Measurements from ENCODE around the gene PRR5L.

Gene PRR5L

DNA sequence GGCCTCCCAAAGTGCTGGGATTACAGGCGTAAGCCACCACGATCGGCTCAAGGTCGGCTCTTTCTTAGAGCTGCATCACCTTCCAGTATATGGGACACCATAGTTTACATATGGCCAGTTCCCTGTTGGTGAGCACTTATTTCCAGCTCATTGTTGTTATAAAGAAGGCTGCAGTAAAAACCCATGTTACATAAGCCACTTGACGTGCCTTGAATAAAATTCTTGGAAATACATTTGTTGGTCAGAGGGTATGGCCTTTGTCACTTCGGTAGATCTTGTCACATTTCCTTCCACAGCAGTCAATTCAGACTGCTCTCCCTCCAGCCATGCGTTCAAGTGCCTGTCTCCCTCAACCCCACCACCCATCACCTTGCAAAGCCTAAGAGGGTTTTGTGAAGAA lies 92.9 kb downstream of the PRR5L start:
- H2AFZ ChIP-seq (ENCODE audit: insufficient read depth, low read length, poor library complexity), result no peak overlapping the region
- no peaks in the 10 kb centered on the region for H3K27me3 ChIP-seq (ENCODE audit: insufficient read depth, low read length)
- H2BK12ac ChIP-seq (ENCODE audit: low read length), result no peak overlapping the region
- H3K4me1 ChIP-seq (ENCODE audit: control insufficient read depth in 1 of 2, insufficient read depth in 2 of 2, low read length in 2 of 2), result peaks cover 0 to 2% of the 10 kb centered on the region in 2 experiments
- H2AK5ac ChIP-seq (ENCODE audit: low read length), result no peak overlapping the region
- no peak overlapping the region for H3K9ac ChIP-seq (ENCODE audit: low read length)
- no peak overlapping the region for H3K27ac ChIP-seq (ENCODE audit: low read depth, low read length)
- DNase-seq, result no peak
- no peak overlapping the region for H3K23ac ChIP-seq (ENCODE audit: low read length)
- no peak overlapping the region for H4K12ac ChIP-seq (ENCODE audit: low read depth, low read length)
- no peaks in the 10 kb centered on the region for H3K79me2 ChIP-seq (ENCODE audit: control insufficient read depth, insufficient read depth, low read length, poor library complexity)
- WGBS (ENCODE audit: extremely low coverage, insufficient coverage, insufficient read length), result no CpG with 5 or more reads among the region's 7 CpGs
- H3K9me3 ChIP-seq (ENCODE audit: insufficient read depth, low read depth, low read length), result peaks cover 1% of the 10 kb centered on the region
- H3K14ac ChIP-seq (ENCODE audit: low read length), result no peak overlapping the region
- H3K36me3 ChIP-seq (ENCODE audit: control insufficient read depth in 1 of 2, insufficient read depth in 2 of 2, low read length in 2 of 2), result peaks cover 0 to 2% of the 10 kb centered on the region in 2 experiments
- H3K79me1 ChIP-seq (ENCODE audit: low read length), result no peaks in the 10 kb centered on the region
- no peak overlapping the region for H2BK5ac ChIP-seq (ENCODE audit: low read depth, low read length, poor library complexity)
- no peak overlapping the region for H3K4me3 ChIP-seq (ENCODE audit: low read depth, low read length)
- H3K18ac ChIP-seq (ENCODE audit: low read length), result no peak overlapping the region
- no peak overlapping the region for H3K4me2 ChIP-seq (ENCODE audit: low read length)
- H4K8ac ChIP-seq (ENCODE audit: low read depth, low read length), result no peak overlapping the region
- no peak overlapping the region for H4K91ac ChIP-seq (ENCODE audit: low read depth, low read length)
- H3K4ac ChIP-seq (ENCODE audit: low read depth, low read length), result no peak overlapping the region
- H2BK120ac ChIP-seq (ENCODE audit: insufficient read depth, low read length, poor library complexity), result no peak overlapping the region

DNA sequence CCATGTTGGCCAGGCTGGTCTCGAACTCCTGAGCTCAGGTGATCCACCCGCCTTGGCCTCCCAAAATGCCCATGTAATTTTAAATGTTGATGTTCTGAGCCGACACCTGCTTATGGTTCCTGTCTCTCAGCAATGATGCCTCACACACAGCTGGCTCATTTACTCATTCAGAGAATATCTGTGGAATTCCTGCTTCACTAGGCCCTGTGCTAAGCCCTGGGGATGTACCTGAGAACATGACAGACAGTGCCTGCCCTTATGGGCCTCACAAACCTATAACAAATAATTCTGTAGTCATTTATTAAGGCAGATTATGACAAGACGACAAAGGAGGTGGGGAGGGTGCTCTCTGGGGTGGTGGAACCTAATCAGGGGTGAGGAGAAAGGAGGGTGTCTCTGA lies 93.7 kb downstream of the PRR5L start:
- Histone ChIP-seq H2BK120ac (ENCODE audit: insufficient read depth, low read length, poor library complexity) (no peak overlapping the region), H3K14ac (ENCODE audit: low read length) (no peak overlapping the region), H3K27me3 (ENCODE audit: insufficient read depth, low read length) (no peaks in the 10 kb centered on the region), H3K9ac (ENCODE audit: low read length) (no peak overlapping the region), H4K91ac (ENCODE audit: low read depth, low read length) (no peak overlapping the region), H3K36me3 (ENCODE audit: control insufficient read depth in 1 of 2, insufficient read depth in 2 of 2, low read length in 2 of 2) (peaks cover 0 to 4% of the 10 kb centered on the region in 2 experiments), H3K4me1 (ENCODE audit: control insufficient read depth in 1 of 2, insufficient read depth in 2 of 2, low read length in 2 of 2) (peaks cover 0 to 2% of the 10 kb centered on the region in 2 experiments), H3K79me2 (ENCODE audit: control insufficient read depth, insufficient read depth, low read length, poor library complexity) (no peaks in the 10 kb centered on the region), H4K8ac (ENCODE audit: low read depth, low read length) (no peak overlapping the region), H3K4me2 (ENCODE audit: low read length) (no peak overlapping the region), H2AFZ (ENCODE audit: insufficient read depth, low read length, poor library complexity) (no peak overlapping the region), H2BK12ac (ENCODE audit: low read length) (no peak overlapping the region), H3K27ac (ENCODE audit: low read depth, low read length) (no peak overlapping the region), H3K4ac (ENCODE audit: low read depth, low read length) (no peak overlapping the region), H3K9me3 (ENCODE audit: insufficient read depth, low read depth, low read length) (peaks cover 1% of the 10 kb centered on the region), H3K79me1 (ENCODE audit: low read length) (no peaks in the 10 kb centered on the region), H4K12ac (ENCODE audit: low read depth, low read length) (no peak overlapping the region), H2BK5ac (ENCODE audit: low read depth, low read length, poor library complexity) (no peak overlapping the region), H2AK5ac (ENCODE audit: low read length) (no peak overlapping the region), H3K4me3 (ENCODE audit: low read depth, low read length) (no peak overlapping the region), H3K18ac (ENCODE audit: low read length) (no peak overlapping the region), H3K23ac (ENCODE audit: low read length) (no peak overlapping the region)
- WGBS (ENCODE audit: extremely low coverage, insufficient coverage, insufficient read length), result no CpG with 5 or more reads among the region's 4 CpGs
- peak; percentile 63 to 81 for DNase-seq

DNA sequence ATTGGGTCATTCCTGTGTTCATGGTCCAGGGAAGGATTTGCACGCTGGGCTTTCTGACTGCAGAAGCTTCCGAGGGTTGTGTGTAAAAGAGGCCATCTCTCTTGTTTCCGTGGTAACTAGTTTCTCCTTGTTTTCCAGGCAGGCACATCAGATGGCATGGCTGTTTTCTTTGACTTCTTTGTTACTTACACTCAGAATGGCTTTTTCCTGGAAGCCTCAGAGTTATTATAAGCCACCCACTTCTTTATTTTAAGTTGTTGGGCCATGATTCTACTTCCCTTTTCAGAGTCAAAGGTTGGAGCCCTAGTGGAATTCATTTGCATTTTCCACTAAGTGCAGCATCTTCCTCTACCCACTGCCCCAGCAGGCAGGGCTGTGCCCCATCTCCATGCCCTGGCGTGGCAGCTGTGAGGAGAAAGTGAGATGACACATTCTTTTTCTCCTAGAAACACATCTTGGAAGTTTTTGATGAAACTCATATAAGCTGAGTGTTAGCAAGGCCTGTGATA lies 94.9 kb downstream of the PRR5L start:
- no peak overlapping the region for H2AFZ ChIP-seq (ENCODE audit: insufficient read depth, low read length, poor library complexity)
- no peak overlapping the region for H3K4me2 ChIP-seq (ENCODE audit: low read length)
- peaks cover 1% of the 10 kb centered on the region for H3K9me3 ChIP-seq (ENCODE audit: insufficient read depth, low read depth, low read length)
- H3K27ac ChIP-seq (ENCODE audit: low read depth, low read length), result no peak overlapping the region
- H3K23ac ChIP-seq (ENCODE audit: low read length), result no peak overlapping the region
- no peak overlapping the region for H2BK5ac ChIP-seq (ENCODE audit: low read depth, low read length, poor library complexity)
- no peak overlapping the region for H4K8ac ChIP-seq (ENCODE audit: low read depth, low read length)
- no peak overlapping the region for H4K91ac ChIP-seq (ENCODE audit: low read depth, low read length)
- H2BK12ac ChIP-seq (ENCODE audit: low read length), result no peak overlapping the region
- H2AK5ac ChIP-seq (ENCODE audit: low read length), result no peak overlapping the region
- H3K27me3 ChIP-seq (ENCODE audit: insufficient read depth, low read length), result no peaks in the 10 kb centered on the region
- H3K4ac ChIP-seq (ENCODE audit: low read depth, low read length), result no peak overlapping the region
- DNase-seq, result peak in 1 of 2 donors; percentile 15
- H4K12ac ChIP-seq (ENCODE audit: low read depth, low read length), result no peak overlapping the region
- peaks cover 0 to 2% of the 10 kb centered on the region in 2 experiments for H3K4me1 ChIP-seq (ENCODE audit: control insufficient read depth in 1 of 2, insufficient read depth in 2 of 2, low read length in 2 of 2)
- no CpG with 5 or more reads among the region's 4 CpGs for WGBS (ENCODE audit: extremely low coverage, insufficient coverage, insufficient read length)
- H3K4me3 ChIP-seq (ENCODE audit: low read depth, low read length), result no peak overlapping the region
- H3K36me3 ChIP-seq (ENCODE audit: control insufficient read depth in 1 of 2, insufficient read depth in 2 of 2, low read length in 2 of 2), result peaks cover 0 to 4% of the 10 kb centered on the region in 2 experiments
- no peaks in the 10 kb centered on the region for H3K79me1 ChIP-seq (ENCODE audit: low read length)
- no peak overlapping the region for H2BK120ac ChIP-seq (ENCODE audit: insufficient read depth, low read length, poor library complexity)
- H3K18ac ChIP-seq (ENCODE audit: low read length), result no peak overlapping the region
- H3K9ac ChIP-seq (ENCODE audit: low read length), result no peak overlapping the region
- H3K79me2 ChIP-seq (ENCODE audit: control insufficient read depth, insufficient read depth, low read length, poor library complexity), result no peaks in the 10 kb centered on the region
- H3K14ac ChIP-seq (ENCODE audit: low read length), result no peak overlapping the region

DNA sequence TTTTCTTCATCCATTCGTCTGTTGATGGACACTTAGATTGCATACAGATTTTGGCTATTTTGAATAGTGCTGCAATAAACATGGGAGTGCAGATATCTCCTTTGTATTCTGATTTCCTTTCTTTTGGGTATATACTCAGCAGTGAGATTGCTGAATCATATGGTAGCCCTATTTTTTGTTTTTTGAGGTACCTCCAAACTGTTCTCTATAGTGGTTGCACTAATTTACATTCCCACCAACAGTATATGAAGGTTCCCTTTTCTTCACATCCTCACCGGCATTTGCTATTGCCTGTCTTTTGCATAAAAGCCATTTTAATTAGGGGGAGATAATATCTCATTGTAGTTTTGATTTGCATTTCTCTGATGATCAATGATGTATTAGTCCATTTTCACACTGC lies 96.1 kb downstream of the PRR5L start:
- Histone ChIP-seq H3K4ac (ENCODE audit: low read depth, low read length) (no peak overlapping the region), H2BK12ac (ENCODE audit: low read length) (no peak overlapping the region), H4K91ac (ENCODE audit: low read depth, low read length) (no peak overlapping the region), H3K23ac (ENCODE audit: low read length) (no peak overlapping the region), H3K4me2 (ENCODE audit: low read length) (no peak overlapping the region), H3K36me3 (ENCODE audit: control insufficient read depth in 1 of 2, insufficient read depth in 2 of 2, low read length in 2 of 2) (peaks cover 2 to 4% of the 10 kb centered on the region in 2 experiments), H3K14ac (ENCODE audit: low read length) (no peak overlapping the region), H3K9me3 (ENCODE audit: insufficient read depth, low read depth, low read length) (peaks cover 1% of the 10 kb centered on the region), H3K79me1 (ENCODE audit: low read length) (no peaks in the 10 kb centered on the region), H2BK5ac (ENCODE audit: low read depth, low read length, poor library complexity) (no peak overlapping the region), H3K27me3 (ENCODE audit: insufficient read depth, low read length) (no peaks in the 10 kb centered on the region), H2AK5ac (ENCODE audit: low read length) (no peak overlapping the region), H4K12ac (ENCODE audit: low read depth, low read length) (no peak overlapping the region), H3K4me1 (ENCODE audit: control insufficient read depth in 1 of 2, insufficient read depth in 2 of 2, low read length in 2 of 2) (peaks cover 0 to 2% of the 10 kb centered on the region in 2 experiments), H2AFZ (ENCODE audit: insufficient read depth, low read length, poor library complexity) (no peak overlapping the region), H3K27ac (ENCODE audit: low read depth, low read length) (no peak overlapping the region), H2BK120ac (ENCODE audit: insufficient read depth, low read length, poor library complexity) (no peak overlapping the region), H3K18ac (ENCODE audit: low read length) (no peak overlapping the region), H3K4me3 (ENCODE audit: low read depth, low read length) (no peak overlapping the region), H4K8ac (ENCODE audit: low read depth, low read length) (no peak overlapping the region), H3K79me2 (ENCODE audit: control insufficient read depth, insufficient read depth, low read length, poor library complexity) (no peaks in the 10 kb centered on the region), H3K9ac (ENCODE audit: low read length) (no peak overlapping the region)
- WGBS (ENCODE audit: extremely low coverage, insufficient coverage, insufficient read length), result no CpG with 5 or more reads among the region's 2 CpGs
- no peak for DNase-seq

Measured in trophoblast cell (in vitro differentiated cells and primary cell).